Ishikawa (cell line): Measurements from ENCODE around the gene HINT3.

Experiments
- CEBPB ChIP-seq: IDR thresholded peaks from 2 replicates; pipeline ENCODE4 v1.6.1; 2012
- EGR1 ChIP-seq: IDR thresholded peaks from 2 replicates; pipeline ENCODE4 v1.6.1; 2012
- MAX ChIP-seq: IDR thresholded peaks from 2 replicates; pipeline ENCODE4 v1.6.1; 2012
- RAD21 ChIP-seq: IDR thresholded peaks from 2 replicates; pipeline ENCODE4 v1.6.1; 2012; ENCODE audit warnings: low read depth
- YY1 ChIP-seq: IDR thresholded peaks from 2 replicates; pipeline ENCODE4 v1.6.1; 2012; ENCODE audit warnings: low read depth

- no peak for TF ChIP-seq RAD21
- TF ChIP-seq EGR1, result no peak
- TF ChIP-seq CEBPB, result no peak
- no peak for TF ChIP-seq MAX
- no peak for TF ChIP-seq YY1
Measured at GRCh38 chr6:126010040-126010439, 53.5 kb downstream of the HINT3 start.
